ENCODE results near the gene FOXC2.

GRCh38 chr16:86610779-86611524 is 44.3 kb downstream of the FOXC2 start:
- TF ChIP-seq POLR2A (IDR thresholded peaks at IDR 0.05; ENCODE audit: low read depth, low read length) = no peak
- TF ChIP-seq POLR2AphosphoS5 (IDR thresholded peaks at IDR 0.05; ENCODE audit: low read depth, low read length) = no peak
- no peak for TF ChIP-seq TAF1 (IDR thresholded peaks at IDR 0.05; ENCODE audit: borderline replicate concordance, low read depth, low read length)
